ENCODE results near the gene SMARCAL1. TPM values are rescaled to one million over a fixed set of nuclear protein-coding genes. Genes with fewer than 3 reads are reported as not detected.

Gene SMARCAL1
- total and polyA plus RNA-seq, 2 of the 4 experiments (the other 2 are of a cell fraction) = 13.6 to 21.0 TPM

DNA sequence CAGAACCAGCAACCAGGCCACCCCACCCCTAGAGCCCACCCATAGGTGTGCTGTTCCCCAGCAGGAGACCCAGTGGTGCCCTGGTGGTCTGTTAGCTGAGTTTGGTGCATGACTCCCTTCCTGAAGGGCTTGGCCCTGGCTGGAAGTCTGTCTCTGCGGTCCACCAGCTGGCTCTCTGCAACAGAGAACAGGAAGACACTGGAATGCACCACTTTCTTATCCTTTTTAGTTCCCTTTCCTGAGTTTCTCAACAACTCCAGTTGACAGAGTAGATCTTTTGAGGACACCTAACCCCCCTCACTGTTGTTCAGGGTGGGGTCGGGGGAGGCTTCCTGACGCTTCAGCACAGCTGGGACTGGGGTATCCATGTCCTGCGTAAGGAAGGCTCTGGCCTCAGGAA, 74.4 kb downstream of the SMARCAL1 start:
- H3K9me1 ChIP-seq (ENCODE audit: insufficient read depth, low read length) = 0 out of 2 replicates have a peak, but pooled peaks cover 5% of the 10 kb centered on the region
- no peak overlapping the region for H4K5ac ChIP-seq (ENCODE audit: low read depth, low read length)
- ATAC-seq (ENCODE audit: low read depth) (peak; percentile 15; the same call in 1 of the 2 replicates), DNase-seq (no peak)
- ChIA-PET CTCF (interaction anchor here (1.1 kb wide), 1 partner anchor 21 kb away, joined by 3 read pairs; no protein-coding TSS in a partner anchor), POLR2A (ENCODE audit: unreplicated experiment) (no interaction called here)
- H3K18ac ChIP-seq (ENCODE audit: low read depth, low read length) = no peak overlapping the region
- no peak overlapping the region for H2AFZ ChIP-seq (replicated peaks; ENCODE audit: low read length, poor library complexity)
- H3K36me3 ChIP-seq (ENCODE audit: control insufficient read depth, insufficient read depth, low read length) = peaks cover 4% of the 10 kb centered on the region
- no peak overlapping the region for H3K23ac ChIP-seq (ENCODE audit: low read depth, low read length)
- no peak overlapping the region; the same call in 1 of the 2 replicates for H2AK5ac ChIP-seq (ENCODE audit: low read depth, low read length)
- no peak overlapping the region for H3K4ac ChIP-seq (ENCODE audit: low read depth, low read length)
- in situ Hi-C loops (cut with MboI; ENCODE audit: low sequenced_read_pairs) = no loop called here
- H3K4me3 ChIP-seq (ENCODE audit: insufficient read depth, low read depth, low read length) = no peak overlapping the region
- no peak overlapping the region for H3K56ac ChIP-seq (ENCODE audit: extremely low read depth, insufficient read depth, low read length)
- H4K8ac ChIP-seq (ENCODE audit: low read depth in 2 of 2, low read length in 2 of 2) = no peak overlapping the region
- H4K20me1 ChIP-seq (ENCODE audit: insufficient read depth, low read length) = no peaks in the 10 kb centered on the region
- TF ChIP-seq NFE2L2 (IDR thresholded peaks at IDR 0.05; ENCODE audit: low read depth, low read length) = no peak
- TF ChIP-seq MAFK (IDR thresholded peaks at IDR 0.05; ENCODE audit: low read depth, low read length) = no peak
- TF ChIP-seq, protein P1, sequence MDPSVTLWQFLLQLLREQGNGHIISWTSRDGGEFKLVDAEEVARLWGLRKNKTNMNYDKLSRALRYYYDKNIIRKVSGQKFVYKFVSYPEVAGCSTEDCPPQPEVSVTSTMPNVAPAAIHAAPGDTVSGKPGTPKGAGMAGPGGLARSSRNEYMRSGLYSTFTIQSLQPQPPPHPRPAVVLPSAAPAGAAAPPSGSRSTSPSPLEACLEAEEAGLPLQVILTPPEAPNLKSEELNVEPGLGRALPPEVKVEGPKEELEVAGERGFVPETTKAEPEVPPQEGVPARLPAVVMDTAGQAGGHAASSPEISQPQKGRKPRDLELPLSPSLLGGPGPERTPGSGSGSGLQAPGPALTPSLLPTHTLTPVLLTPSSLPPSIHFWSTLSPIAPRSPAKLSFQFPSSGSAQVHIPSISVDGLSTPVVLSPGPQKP (IDR thresholded peaks at IDR 0.05; ENCODE audit: borderline replicate concordance, low read depth, low read length) = no peak
- TF ChIP-seq USF2 (IDR thresholded peaks at IDR 0.05; ENCODE audit: low read depth, low read length) = no peak
- TF ChIP-seq MXI1 (IDR thresholded peaks at IDR 0.05; ENCODE audit: borderline replicate concordance, low read depth, low read length) = no peak
- no peak for TF ChIP-seq POLR2A (IDR thresholded peaks at IDR 0.05; ENCODE audit: low read depth, low read length)
- TF ChIP-seq, protein P2, sequence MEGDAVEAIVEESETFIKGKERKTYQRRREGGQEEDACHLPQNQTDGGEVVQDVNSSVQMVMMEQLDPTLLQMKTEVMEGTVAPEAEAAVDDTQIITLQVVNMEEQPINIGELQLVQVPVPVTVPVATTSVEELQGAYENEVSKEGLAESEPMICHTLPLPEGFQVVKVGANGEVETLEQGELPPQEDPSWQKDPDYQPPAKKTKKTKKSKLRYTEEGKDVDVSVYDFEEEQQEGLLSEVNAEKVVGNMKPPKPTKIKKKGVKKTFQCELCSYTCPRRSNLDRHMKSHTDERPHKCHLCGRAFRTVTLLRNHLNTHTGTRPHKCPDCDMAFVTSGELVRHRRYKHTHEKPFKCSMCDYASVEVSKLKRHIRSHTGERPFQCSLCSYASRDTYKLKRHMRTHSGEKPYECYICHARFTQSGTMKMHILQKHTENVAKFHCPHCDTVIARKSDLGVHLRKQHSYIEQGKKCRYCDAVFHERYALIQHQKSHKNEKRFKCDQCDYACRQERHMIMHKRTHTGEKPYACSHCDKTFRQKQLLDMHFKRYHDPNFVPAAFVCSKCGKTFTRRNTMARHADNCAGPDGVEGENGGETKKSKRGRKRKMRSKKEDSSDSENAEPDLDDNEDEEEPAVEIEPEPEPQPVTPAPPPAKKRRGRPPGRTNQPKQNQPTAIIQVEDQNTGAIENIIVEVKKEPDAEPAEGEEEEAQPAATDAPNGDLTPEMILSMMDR (conservative IDR thresholded peaks at IDR 0.05; ENCODE audit: low read depth, low read length) = no peak
- no peak for TF ChIP-seq RCOR1 (IDR thresholded peaks at IDR 0.05; ENCODE audit: insufficient replicate concordance, low read length)
- TF ChIP-seq RAD21 (IDR thresholded peaks at IDR 0.05; ENCODE audit: low read length) = no peak
- TF ChIP-seq RFX5 (IDR thresholded peaks at IDR 0.05; ENCODE audit: low read depth, low read length) = no peak
- no peak for TF ChIP-seq MAZ (IDR thresholded peaks at IDR 0.05; ENCODE audit: borderline replicate concordance, low read depth, low read length)
- no peak for TF ChIP-seq CEBPB (IDR thresholded peaks at IDR 0.05; ENCODE audit: low read depth, low read length)
- no peak overlapping the region for H3K4me2 ChIP-seq (ENCODE audit: low read depth, low read length)
- H3K14ac ChIP-seq (replicated peaks; ENCODE audit: low read depth, low read length) = no peak overlapping the region
- WGBS, 2 experiments (ENCODE audit: extremely low coverage in 2 of 2, insufficient read length in 1 of 2) = no CpG with 5 or more reads among the region's 4 CpGs
- peaks cover 3% of the 10 kb centered on the region for H3K4me1 ChIP-seq (ENCODE audit: control insufficient read depth, insufficient read depth, low read length)
- H3K27ac ChIP-seq (ENCODE audit: insufficient read depth, low read length) = no peak overlapping the region
- no peak overlapping the region for H2BK15ac ChIP-seq (ENCODE audit: low read depth, low read length)
- no peak overlapping the region for H4K91ac ChIP-seq (ENCODE audit: insufficient read depth, low read depth, low read length)
- no peak overlapping the region for H2BK20ac ChIP-seq (ENCODE audit: low read depth, low read length)
- H2AK9ac ChIP-seq (replicated peaks; ENCODE audit: low read depth, low read length, poor library complexity) = no peak overlapping the region
- no peaks in the 10 kb centered on the region for H3K9me3 ChIP-seq (ENCODE audit: control insufficient read depth, insufficient read depth, low read length)
- H2BK120ac ChIP-seq (ENCODE audit: low read depth, low read length) = no peak overlapping the region
- H3K27me3 ChIP-seq (ENCODE audit: control insufficient read depth, insufficient read depth, low read length) = no peaks in the 10 kb centered on the region
- intact Hi-C loops (cut with micrococcal nuclease) = no loop called here
- H2BK5ac ChIP-seq (ENCODE audit: low read depth, low read length, poor library complexity, severe bottlenecking) = no peak overlapping the region
- dilution Hi-C loops (cut with HindIII; ENCODE audit: low sequenced_read_pairs, unreplicated experiment) = no loop called here
- peaks cover 0 to 4% of the 10 kb centered on the region in 2 experiments; a peak in 1 of 4 replicates for H3K79me1 ChIP-seq (ENCODE audit: low read depth in 1 of 2, low read length in 2 of 2)
- H3K9ac ChIP-seq (ENCODE audit: low read depth, low read length) = no peak overlapping the region
- no TSS peak for BruUV-seq (replicated peaks)

All from IMR-90 (cell line).